ENCODE measurements around the gene HAL. TPM values are rescaled to one million over a fixed set of nuclear protein-coding genes. Genes with fewer than 3 reads are reported as not detected.

Gene HAL
- total RNA-seq, 4 donors from 2014 or later: 0.29 to 1.1 TPM; not detected in 2

DNA sequence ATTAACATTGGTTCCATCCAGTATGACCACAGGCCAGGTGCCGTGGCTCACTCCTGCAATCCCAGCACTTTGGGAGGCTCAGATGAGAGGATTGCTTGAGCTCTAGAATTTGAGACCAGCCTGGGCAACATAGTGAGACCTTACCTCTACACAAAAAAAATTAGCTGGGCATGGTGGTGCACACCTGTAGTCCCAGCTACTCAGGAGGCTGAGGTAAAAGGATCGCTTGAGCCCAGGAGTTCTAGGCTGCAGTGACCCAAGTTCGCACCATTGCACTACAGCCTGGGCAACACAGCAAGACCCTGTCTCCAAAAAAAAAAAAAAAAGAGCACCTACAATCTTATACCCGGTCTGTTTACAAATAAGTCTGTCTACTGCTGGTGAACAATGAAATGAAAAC, 29.4 kb upstream of the HAL start:
- no peak overlapping the region for H3K4me3 ChIP-seq
- H3K36me3 ChIP-seq: no peaks in the 10 kb centered on the region
- peaks cover 0 to 5% of the 10 kb centered on the region in 2 donors for H3K4me1 ChIP-seq
- intact Hi-C loops (cut with DNase I; ENCODE audit: low total_unique reads): no loop called here
- TF ChIP-seq, protein P1, sequence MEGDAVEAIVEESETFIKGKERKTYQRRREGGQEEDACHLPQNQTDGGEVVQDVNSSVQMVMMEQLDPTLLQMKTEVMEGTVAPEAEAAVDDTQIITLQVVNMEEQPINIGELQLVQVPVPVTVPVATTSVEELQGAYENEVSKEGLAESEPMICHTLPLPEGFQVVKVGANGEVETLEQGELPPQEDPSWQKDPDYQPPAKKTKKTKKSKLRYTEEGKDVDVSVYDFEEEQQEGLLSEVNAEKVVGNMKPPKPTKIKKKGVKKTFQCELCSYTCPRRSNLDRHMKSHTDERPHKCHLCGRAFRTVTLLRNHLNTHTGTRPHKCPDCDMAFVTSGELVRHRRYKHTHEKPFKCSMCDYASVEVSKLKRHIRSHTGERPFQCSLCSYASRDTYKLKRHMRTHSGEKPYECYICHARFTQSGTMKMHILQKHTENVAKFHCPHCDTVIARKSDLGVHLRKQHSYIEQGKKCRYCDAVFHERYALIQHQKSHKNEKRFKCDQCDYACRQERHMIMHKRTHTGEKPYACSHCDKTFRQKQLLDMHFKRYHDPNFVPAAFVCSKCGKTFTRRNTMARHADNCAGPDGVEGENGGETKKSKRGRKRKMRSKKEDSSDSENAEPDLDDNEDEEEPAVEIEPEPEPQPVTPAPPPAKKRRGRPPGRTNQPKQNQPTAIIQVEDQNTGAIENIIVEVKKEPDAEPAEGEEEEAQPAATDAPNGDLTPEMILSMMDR (IDR thresholded peaks at IDR 0.05): no peak
- TF ChIP-seq POLR2A (IDR thresholded peaks at IDR 0.05): no peak
- H3K9me3 ChIP-seq: no peaks in the 10 kb centered on the region
- no peak for DNase-seq
- no peak overlapping the region for H3K27ac ChIP-seq
- no peaks in the 10 kb centered on the region for H3K27me3 ChIP-seq

DNA sequence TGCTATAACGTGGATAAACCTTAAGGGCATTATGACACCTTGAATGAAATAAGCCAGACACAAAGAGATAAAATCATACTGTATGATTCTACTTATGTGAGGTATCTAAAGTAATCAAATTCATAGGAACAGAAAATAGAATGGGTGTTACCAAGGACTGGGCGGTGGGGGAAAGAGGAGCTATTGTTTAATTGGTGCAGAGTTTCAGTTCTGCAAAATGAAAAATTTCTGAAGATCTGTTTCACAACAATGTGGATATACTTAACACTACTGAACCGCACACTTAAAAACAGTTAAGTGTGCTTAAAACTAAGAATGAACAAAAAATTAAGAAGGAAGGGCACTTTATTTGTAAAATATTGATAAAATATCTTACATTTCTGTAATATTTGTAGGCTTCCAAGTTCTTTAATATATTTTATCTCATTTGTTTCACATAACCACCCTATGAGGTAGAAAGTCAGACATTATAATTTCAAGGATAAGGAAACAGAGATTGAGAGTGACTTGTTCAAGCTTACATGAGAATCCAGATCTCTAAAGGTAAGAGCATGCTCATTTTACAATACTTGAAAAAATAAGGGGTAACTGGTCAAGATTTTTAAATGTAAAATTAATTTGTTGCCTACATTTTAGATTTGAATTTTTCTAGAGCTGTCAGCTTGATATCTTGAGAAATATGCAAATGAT, 24.3 kb upstream of the HAL start:
- Histone ChIP-seq H3K4me3 (no peak overlapping the region), H3K4me1 (no peaks in the 10 kb centered on the region), H3K27me3 (no peaks in the 10 kb centered on the region), H3K27ac (no peak overlapping the region), H3K36me3 (no peaks in the 10 kb centered on the region), H3K9me3 (no peaks in the 10 kb centered on the region)
- intact Hi-C loops (cut with DNase I; ENCODE audit: low total_unique reads): no loop called here
- TF ChIP-seq POLR2A (IDR thresholded peaks at IDR 0.05): no peak
- TF ChIP-seq, protein P1 (IDR thresholded peaks at IDR 0.05): no peak
- DNase-seq: no peak

DNA sequence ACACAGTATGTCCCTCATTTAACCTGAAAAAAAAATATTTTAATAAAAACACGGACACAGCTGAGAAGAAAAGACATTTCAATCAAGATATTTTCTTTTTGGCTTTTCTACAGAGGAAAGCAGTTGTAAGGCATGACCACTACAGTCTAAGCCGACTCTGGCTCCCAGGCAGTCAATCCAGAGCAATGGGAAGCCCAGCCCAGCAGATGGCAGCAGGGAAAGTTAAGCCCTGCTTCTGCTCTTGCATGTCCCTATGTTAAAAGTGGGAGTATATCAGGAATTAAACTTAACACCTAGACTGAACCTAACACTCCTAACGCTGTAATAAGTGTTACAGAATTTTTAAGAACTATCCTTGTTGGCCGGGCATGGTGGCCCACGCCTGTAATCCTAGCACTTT, 19.5 kb upstream of the HAL start:
- Histone ChIP-seq H3K4me1 (no peaks in the 10 kb centered on the region), H3K4me3 (no peak overlapping the region), H3K27ac (no peak overlapping the region), H3K27me3 (no peaks in the 10 kb centered on the region), H3K36me3 (no peaks in the 10 kb centered on the region), H3K9me3 (no peaks in the 10 kb centered on the region)
- no peak for DNase-seq
- no peak for TF ChIP-seq POLR2A (IDR thresholded peaks at IDR 0.05)
- TF ChIP-seq, protein P1 (IDR thresholded peaks at IDR 0.05): peak in 1 of 4 experiments; percentile 12
- intact Hi-C loops (cut with DNase I; ENCODE audit: low total_unique reads): no loop called here

DNA sequence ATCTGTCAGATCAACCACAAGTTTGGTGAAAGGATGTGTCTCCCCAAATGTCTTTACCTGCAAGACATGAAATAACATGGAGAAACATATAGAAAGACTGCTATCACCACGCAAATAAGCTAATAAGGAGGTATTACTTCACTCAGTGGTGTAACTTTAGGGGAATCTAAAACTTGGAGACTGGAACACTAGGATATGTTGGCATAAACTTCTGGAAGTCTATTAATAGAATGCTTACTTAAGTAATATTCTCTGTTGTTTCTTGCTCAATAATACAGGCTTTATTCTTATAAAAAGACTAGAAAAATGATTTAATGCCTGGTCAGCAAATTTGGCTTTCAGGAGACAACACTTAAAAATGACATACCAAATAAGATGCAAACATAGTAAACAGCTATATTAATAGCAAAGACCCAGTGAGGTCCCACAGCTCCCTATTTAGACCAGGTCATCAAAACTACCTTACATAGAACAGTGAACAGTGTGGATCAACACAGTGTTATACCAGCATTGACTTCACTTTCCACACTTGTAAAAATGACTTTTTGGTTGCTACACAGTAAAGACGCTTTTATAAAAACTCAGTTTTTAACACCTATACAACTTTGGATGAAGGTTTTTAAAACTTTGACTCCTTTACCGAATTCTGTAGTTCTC, 18.9 kb upstream of the HAL start:
- TF ChIP-seq, protein P1 (IDR thresholded peaks at IDR 0.05): no peak
- TF ChIP-seq POLR2A (IDR thresholded peaks at IDR 0.05): no peak
- Histone ChIP-seq H3K4me1 (no peaks in the 10 kb centered on the region), H3K36me3 (no peaks in the 10 kb centered on the region), H3K9me3 (no peaks in the 10 kb centered on the region), H3K27me3 (no peaks in the 10 kb centered on the region), H3K27ac (no peak overlapping the region), H3K4me3 (no peak overlapping the region)
- intact Hi-C loops (cut with DNase I; ENCODE audit: low total_unique reads): no loop called here
- no peak for DNase-seq

DNA sequence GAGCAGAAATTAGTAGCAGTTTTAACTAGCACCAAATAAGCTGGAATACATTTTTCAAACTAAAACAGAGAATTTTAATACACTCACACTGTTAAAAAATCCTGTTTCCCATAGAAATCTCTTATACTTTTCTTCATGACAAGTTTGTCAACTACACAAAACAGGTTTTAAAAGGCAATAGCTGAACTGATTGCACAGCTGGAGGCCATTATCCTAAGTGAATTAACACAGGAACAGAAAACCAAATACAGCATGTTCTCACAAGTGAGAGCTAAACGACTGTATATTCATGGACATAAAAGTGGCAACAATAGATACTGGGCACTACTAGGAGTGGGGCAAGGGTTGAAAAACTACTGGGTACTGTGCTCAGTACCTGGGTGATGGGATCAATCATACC, 11.6 kb upstream of the HAL start:
- intact Hi-C loops (cut with DNase I; ENCODE audit: low total_unique reads): no loop called here

More for the DNA sequence above, 11.6 kb upstream of the HAL start:
- no peaks in the 10 kb centered on the region for H3K27me3 ChIP-seq
- no peaks in the 10 kb centered on the region for H3K4me1 ChIP-seq
- H3K9me3 ChIP-seq: no peaks in the 10 kb centered on the region
- no peak for TF ChIP-seq POLR2A (IDR thresholded peaks at IDR 0.05)
- TF ChIP-seq, protein P1 (IDR thresholded peaks at IDR 0.05): no peak
- no peak overlapping the region for H3K4me3 ChIP-seq
- no peak for DNase-seq
- H3K27ac ChIP-seq: no peak overlapping the region
- no peaks in the 10 kb centered on the region for H3K36me3 ChIP-seq
